ENCODE results near the gene DDB1.

DDB1 gene

DNA sequence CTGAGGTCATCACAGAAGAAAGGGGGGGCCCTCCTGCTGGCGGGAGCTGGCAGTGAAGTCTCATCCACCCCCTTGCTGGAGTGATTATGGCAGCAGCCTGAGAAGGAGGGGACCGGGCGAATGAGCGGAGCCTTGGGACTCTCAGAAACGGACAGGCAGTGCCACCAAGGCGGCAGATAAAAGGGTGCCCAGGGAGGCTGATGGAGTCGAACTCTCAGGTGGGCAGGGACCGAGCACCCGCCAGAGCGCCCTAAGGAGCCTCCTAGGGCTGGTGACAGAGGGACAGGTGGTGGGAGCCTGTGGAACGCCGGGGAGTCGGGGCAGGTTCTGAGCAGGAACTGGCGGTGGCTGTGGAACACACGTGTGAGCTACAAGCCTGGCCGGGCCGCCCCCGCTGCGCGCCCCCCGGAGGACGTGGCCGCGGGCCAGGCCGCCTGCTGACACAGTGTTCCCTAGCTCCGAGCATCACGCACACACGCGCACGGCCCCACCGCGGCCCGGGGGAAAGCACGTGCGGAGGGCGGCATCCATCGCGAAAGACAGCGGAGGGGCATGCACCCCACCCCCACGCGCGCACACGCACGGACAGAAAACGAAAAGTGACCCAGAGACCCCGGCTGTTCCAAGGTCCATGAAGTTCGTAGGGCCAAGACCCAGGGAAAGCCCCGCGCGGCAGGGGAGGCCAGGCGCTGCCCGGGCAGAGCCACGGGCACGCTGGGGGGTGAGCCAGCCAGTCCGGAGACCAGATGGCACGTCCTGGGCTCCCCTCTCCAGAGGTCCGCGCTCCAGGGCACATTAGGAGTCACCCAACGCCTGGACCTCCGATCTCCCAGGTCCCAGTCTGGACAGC lies 38.8 kb downstream of the DDB1 start:
- DNase-seq: peak; percentile 10

DNA sequence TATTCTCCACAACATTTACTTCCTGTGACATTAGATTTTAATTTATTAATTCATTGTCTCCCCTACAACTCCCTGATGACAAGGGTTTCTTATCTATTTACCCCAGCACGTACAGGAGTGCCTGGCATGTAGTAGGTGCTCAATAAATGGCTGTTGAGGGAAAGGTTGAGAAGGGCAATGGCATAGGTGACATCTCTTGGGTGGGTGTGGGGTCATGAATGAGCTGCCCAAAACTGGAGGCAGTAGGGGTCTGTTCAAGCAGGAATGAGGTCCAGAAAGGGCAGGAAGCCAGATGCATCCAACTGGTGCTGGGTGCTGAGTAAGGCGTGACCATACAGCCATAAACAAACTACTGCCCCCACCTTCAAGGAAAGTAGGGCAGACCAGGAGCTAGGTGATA lies 40.5 kb downstream of the DDB1 start:
- DNase-seq: no peak

DNA sequence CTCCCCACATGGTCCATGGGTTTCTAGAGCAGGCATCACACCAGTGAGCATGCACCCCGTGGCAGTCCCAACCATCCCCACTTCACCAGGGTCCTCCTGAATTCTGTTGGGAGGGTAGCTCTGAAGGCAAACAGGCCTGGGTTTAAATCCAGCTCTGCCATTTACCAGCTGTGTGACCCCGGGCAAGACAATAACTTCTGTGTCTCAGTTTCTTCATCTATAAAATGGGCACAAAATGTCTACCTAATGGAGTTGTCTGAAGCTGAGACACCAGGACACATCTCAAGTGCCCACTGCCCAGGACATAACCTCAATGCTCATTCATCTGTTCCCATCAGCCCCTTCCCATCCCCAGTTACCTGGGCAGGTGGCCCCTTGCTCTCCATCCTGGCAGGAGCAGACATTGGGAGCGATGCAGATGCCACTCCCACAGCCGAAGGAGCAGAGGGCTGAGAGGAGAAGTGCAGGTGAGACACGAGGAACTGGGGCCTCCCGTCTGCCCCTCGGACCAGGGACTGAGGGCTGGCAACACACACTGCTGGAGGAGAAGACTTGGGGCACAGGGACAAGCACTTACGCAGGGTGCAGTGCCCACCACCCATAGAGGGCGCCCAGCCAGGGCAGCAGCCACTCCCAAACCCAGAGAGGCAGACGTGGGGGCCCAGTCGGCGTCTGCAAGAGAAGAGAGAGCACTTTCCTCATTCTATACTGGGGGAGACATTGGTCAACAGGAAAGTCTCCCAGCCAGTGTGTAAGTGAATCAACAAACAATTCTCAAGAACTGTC lies 41.8 kb downstream of the DDB1 start:
- no peak for DNase-seq

- no peak for DNase-seq
Measured at GRCh38 chr11:61287338-61287977, 45.4 kb downstream of the DDB1 start.

- no peak for DNase-seq
Measured at GRCh38 chr11:61283613-61284012, 49.3 kb downstream of the DDB1 start.

GRCh38 chr11:61281581-61282250 lies 51.2 kb downstream of the DDB1 start:
- DNase-seq: peak; percentile 17

- DNase-seq: no peak
Measured at GRCh38 chr11:61280883-61281580, 51.9 kb downstream of the DDB1 start.

- no peak for DNase-seq
Measured at GRCh38 chr11:61279934-61280659, 52.8 kb downstream of the DDB1 start.

- DNase-seq: no peak
Measured at GRCh38 chr11:61278001-61278470, 54.9 kb downstream of the DDB1 start.

DNA sequence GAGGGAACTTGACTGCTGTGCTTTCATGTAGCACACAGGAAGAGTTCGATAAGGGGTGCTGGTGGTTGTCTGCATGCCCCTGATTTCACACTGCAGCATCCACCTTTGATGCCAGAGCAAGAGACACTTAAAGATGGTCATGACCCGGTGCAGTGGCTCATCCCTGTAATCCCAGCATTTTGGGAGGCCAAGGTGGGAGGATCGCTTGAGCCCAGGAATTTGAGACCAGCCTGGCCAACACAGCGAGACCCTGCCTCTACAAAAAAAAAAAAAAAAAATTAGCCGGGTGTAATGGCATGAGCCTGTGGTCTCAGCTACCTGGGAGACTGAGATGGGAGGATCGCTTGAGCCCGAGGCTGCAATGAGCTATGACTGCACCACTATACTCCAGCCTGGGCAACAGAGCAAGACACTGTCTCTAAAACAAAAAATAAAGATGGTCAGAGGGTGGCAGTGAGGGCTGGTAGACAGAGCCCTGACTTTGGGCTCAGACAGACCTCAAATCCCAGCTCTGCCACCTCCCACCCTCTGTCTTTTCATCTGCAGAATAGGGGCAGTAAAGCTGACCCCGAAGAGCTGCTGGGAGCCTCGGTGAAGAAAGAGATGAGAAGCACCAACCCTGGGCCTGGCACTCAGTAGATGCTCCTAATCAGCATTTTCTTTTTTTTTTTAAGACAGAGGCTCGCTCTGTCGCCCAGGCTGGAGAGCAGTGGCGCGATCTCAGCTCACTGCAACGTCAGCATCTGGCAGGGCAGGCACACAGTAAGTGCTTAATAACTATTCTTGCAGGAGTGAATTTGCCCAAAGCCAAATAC lies 55.5 kb downstream of the DDB1 start:
- no peak for DNase-seq

DNA sequence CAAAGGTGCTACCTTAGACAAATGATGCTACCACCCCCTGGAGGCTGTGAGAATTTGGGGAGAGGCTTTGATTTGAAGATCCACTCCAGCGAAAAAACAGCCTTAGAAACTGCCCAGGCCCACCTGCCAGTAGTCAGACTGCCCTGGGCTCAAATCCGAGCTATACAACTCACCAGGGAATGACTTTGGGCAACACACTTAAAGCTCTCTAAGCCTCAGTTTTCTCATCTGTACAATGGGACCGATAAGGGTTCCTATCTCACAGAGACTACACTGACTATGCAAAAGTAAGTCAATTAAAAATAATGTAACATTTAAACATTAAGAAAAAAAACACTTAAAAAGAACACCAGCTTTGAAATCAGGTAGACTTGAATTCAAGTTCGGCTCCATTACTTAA lies 57.7 kb downstream of the DDB1 start:
- no peak for DNase-seq

- no peak for DNase-seq
Measured at GRCh38 chr11:61274084-61274483, 58.8 kb downstream of the DDB1 start.

DNA sequence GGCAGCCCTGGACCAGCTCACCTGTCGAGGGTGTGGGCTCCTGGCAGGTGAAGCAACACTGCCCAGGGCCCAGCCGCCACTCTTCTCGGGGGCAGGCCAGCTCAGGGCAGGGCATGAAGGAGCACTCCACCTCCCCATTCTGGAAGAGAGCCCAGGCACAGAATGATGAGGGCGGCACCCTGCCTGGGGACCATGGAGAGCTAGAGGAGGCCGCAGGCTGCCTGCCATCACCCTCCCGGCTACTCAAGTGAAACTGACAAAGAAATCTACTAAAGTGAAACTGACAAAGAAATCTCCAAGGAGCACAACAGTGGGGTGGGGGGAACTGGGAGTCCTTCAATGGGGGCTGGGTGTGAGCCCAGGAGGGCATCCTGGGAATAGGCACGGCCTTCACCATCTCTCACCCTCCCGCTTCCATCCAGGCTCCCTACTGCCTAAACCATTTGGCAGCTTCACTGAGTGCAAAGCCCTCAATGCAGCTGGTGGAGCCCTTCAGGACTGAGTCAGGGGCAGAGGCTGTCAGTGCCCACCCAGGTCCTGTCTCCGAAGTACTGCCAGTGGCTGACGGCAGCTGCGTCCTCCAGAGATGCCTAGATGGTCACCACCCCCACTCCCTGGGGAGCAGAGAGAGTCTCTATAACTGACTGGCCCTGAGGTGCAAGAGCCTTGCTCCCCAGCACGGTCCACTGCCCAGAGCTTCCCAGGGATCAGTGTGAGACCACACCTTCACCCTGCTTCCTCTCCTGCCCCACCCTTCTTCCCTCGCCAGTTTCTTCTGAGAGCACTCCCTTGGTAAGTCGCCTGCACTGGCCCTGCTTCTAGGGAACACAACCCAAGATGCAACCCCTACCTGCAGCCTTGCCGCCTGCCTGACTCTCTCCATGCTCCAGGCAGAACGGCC lies 59.5 kb downstream of the DDB1 start:
- DNase-seq: no peak

GRCh38 chr11:61272731-61273130 lies 60.2 kb downstream of the DDB1 start:
- DNase-seq: no peak

GRCh38 chr11:61270354-61271076 lies 62.4 kb downstream of the DDB1 start:
- DNase-seq: peak; percentile 72

DNA sequence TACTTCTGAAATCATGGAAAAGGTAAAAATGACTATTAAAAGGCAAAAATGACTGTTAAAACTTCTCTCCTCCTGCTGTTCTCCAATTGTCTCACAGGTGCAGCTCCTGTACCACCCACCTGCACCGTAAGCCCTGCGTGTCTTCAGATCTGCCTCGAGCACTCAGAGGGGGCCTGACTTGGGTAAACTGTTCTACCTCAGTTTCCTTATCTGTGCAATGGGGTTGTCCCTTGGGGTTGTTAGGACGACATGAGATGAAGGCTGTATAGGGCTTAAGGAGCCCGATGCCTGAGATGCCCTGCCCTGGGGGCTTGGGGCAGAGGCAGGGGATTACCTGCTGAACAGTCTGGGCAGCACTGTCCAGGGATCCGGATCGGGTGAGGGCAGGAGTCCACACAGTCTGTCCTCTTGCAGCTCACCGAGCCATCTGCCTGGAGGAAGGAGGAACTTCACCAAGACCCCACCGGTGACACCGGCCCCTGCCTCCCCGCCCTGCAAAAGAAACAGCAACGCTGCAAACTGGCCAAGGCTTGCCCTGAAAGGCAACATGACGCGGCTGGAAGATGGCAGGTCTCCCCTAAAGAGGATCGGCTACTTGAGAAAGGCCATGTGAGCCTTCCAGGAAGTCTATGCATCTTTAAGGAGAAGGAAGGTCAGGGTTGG lies 64.2 kb downstream of the DDB1 start:
- no peak for DNase-seq

- no peak for DNase-seq
Measured at GRCh38 chr11:61267437-61267841, 65.5 kb downstream of the DDB1 start.

GRCh38 chr11:61266602-61267001 lies 66.3 kb downstream of the DDB1 start:
- DNase-seq: peak; percentile 29
